NCI-H69 (cell line): Measurements from ENCODE around the gene MTMR6.
A peak's percentile ranks its signal among the peaks of the same experiment; 100 is the strongest.
"Not testable (repeated sequence)": the region's sequence is repeated elsewhere in the genome, so short reads cannot be mapped to it uniquely, and the experiment has no call there.

Experiments used
- DNase-seq: peaks from one replicate; lab custom pipeline; 2025; lab: John Stamatoyannopoulos, UW

The MTMR6 gene

GRCh38 chr13:25286969-25287961 is at the start of gene MTMR6:
TSS of gene MTMR6 (minus strand) at chr13:25287488. CDS start at chr13:25287247, 241 bp downstream.
- peak; percentile 92 for DNase-seq

DNA sequence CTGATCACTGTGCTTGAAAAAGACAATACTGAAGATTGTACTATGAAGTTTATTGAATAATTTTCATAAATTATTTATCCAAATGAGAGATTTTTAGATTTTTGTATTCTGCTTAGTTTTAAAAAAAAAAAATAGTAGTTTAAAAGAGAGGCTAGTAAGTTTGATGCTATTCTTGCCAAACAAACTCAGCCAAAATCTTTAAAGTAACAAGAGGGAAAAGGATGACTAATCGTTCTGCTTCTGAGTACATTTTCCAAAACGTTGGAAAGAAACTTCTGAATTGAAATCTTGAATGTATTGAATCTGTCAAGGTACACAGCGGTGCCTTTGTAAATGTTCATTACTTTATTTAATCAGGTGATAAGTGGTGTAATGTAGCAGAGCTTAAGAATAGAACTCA is 48.6 kb upstream of the MTMR6 start:
- no peak for DNase-seq

DNA sequence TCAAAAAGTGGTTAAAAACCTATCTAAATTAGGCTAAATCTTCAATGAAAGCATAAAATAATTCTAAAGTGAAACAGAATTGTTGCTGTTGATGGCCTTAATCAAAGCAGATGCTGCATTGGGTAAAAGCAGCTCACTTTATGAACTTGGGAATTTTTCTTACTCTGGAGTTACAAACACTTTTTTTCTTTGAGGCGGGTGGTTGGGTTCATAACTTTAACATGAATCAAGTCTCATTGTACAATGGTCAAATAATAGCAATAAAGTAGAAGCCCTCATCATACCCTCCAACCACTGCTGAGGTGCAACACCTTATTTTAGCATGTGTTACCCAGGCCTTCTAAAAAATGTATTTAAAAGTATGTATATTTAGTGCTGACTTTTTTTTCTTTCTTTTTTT is 43.3 kb upstream of the MTMR6 start:
- DNase-seq: no peak

DNA sequence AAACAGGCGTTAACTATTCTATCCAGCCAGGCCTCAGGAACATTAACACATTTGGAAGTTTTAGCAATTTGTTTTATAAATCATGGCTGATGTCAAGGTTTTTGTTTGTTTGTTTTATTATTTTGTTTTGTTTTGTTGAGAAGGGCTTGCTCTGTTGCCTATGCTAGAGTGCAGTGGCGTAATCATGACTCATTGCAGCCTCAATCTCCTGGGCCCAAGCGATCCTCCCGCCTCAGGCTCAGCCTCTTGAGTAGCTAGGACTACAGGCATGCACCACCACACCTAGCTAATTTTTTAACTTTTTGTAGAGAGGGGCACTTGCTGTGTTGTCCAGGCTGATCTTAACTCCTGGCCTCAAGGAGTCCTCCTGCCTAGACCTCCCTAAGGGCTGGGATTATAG is 42.4 kb upstream of the MTMR6 start:
- DNase-seq: no peak

GRCh38 chr13:25324100-25324499 is 36.8 kb upstream of the MTMR6 start:
- DNase-seq: no peak

- no peak for DNase-seq
Measured at GRCh38 chr13:25319771-25320170, 32.5 kb upstream of the MTMR6 start.

DNA sequence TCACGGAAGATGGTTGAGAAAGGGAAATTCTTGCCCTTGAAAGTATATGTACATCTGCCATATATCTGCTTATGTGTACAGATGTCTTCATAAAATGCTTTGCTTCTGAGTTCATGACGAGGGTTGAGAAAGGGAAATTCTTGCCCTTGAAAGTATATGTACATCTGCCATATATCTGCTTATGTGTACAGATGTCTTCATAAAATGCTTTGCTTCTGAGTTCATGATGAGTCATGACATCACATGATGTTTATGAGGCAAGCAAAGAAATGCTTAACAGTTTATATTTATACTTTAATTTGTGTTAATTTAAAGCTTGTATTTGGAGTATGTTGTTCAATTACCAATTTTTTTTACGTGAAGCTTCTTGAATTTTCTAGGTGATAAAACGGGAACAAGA is 31.7 kb upstream of the MTMR6 start:
- not testable (repeated sequence) for DNase-seq

GRCh38 chr13:25310891-25311290 is 23.6 kb upstream of the MTMR6 start:
- DNase-seq: no peak

GRCh38 chr13:25306671-25307464 is 19.6 kb upstream of the MTMR6 start:
- no peak for DNase-seq

GRCh38 chr13:25302121-25302520 is 14.8 kb upstream of the MTMR6 start:
- no peak for DNase-seq

DNA sequence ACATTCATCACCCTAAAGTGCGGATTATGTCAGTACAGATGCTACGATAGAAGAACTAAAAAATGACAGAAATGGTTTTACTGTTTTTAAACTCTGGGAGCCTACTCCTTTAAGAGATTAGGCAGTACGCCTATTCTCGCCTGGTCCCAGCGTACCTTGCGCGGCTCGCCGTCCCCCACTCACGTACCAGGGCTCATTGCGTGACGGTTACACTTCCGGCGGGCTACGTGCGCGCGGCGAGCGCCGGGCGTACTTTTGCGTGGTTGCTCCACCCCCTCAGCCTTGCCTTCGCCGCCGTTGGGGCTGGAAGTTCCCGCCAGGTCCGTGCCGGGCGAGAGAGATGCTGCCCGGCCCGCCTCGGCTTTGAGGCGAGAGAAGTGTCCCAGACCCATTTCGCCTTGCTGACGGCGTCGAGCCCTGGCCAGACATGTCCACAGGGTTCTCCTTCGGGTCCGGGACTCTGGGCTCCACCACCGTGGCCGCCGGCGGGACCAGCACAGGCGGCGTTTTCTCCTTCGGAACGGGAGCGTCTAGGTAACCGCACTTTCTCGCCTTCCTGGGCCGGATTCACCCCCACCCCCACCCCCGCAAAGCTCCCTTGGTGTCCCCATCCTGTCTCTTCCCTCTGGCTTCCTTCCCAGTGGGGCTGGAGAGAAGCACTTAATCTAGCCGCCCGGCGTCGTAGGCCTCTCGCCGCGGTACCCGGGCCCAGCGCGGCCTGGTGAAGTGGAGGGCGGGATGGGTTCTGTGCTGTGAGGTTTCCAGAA is 14.2 kb upstream of the MTMR6 start, which contains the start of gene NUP58:
Gene NUP58 (plus strand): TSS at position 279 of the 767 bp plus-strand sequence. CDS start 149 bp downstream, at position 428.
- DNase-seq: peak; percentile 92

GRCh38 chr13:25300861-25301346 is 13.6 kb upstream of the MTMR6 start:
- DNase-seq: peak; percentile 47

- no peak for DNase-seq
Measured at GRCh38 chr13:25295701-25296100, 8.4 kb upstream of the MTMR6 start.

DNA sequence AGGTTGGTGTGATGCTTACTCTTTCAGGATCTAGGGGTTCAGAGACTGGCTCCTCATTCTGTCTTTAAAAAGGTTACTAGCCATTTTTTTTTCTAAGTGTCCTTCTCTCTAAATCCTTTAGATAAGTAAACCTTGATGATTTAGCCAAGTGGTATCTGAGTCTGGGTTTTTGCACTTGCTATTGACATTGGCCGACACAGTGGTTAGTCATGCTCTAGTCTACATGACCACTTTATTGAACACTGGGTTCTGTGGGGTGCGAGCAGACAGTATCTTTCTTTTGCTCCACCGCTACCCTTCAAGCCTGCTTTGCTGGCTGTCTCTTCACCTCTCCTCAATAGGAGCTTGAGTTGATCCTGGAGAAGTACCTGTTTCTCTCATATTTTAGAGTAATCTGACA is 7.9 kb upstream of the MTMR6 start:
- DNase-seq: no peak

- peak; percentile 22 for DNase-seq
Measured at GRCh38 chr13:25292301-25292700, 5.0 kb upstream of the MTMR6 start.

DNA sequence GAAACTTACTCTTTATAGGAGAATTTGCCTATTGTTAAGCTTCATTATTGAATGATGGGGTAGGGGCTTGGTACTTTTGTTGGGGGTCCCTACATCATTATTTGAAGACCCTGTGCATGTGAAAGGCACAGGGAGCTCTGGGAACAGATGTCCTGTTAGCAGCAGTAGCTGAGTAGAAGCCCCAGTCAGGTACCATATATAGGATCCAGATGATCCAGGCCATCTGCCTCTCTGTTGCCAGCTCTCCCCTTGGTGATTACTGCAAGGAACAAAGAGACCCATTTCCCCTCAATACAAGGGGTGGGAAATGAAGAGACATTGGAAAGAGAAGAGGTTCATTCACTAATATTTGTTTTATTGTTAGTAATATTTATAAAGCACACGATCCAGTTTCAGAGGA is 4.4 kb upstream of the MTMR6 start:
- no peak for DNase-seq

- DNase-seq: peak; percentile 1
Measured at GRCh38 chr13:25288966-25289365, 1.7 kb upstream of the MTMR6 start.

DNA sequence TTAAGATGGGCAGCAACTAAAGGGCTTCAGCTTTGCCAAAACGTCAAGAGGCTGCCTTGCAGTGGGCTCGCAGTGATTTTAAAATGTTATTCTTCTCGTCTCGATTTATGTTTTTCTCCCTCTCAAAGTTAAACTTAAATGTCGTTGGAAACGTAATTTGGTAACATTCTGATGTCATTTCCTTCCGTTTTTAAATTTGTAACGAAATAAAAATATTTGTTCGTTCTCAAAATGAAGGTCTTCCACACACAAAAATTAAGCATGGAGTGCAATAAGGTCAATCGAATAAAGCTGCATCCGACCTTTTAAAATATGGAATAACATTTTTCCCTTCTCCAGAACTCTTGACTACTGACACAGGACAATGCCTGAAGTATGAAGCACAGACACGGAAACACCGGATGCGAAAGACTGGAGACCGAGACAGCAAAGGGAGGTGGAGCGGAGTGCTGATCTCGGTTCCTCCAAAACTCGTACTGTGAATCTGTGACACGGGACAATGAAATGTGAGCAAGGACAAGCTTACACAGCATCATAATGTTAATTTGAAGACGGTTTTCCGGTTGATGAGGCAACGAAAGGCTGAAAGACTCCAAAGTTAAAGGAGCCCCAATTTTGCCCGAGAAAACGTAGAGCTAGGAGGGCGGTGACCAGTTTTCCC is 850 bp downstream of the MTMR6 start:
- peak; percentile 34 for DNase-seq

GRCh38 chr13:25281935-25282332 is 5.4 kb downstream of the MTMR6 start:
- no peak for DNase-seq

DNA sequence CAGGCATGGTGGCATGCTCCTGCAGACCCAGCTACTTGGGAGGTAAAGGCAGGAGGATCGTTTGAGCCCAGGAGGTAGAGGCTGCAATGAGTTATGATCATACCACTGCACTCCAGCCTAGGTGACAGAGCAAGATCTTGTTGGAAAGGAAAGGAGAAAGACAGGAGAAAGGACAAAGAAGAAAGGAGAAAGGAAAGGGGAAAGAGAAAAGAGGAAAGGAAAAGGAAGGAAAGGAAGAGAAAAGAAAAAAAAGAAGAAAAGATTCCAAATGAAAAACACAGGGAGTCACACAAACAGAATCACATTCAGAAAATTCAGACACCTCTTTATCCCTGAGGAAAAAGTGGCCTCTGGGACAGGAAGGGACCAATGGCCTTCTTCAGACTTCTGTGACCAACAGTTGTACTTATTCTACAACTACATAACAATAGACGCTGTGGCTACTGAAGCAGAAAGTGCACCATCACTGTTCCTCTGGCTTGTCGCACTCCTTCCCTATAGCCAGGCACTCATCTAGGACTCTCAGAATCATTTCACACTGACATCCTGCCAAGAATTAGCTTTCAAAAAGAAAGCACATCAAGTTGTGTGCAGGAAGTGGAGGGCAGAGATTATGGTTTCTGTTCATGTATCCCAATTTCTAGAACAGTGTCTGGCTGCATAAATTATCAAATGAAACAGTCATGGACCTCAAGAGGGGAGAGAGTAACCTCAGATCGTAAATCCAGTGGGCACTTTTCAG is 5.9 kb downstream of the MTMR6 start:
- no peak for DNase-seq

- DNase-seq: no peak
Measured at GRCh38 chr13:25280396-25280795, 6.9 kb downstream of the MTMR6 start.
